SK-N-SH (cell line): Measurements from ENCODE around the gene MYCBPAP. TPM values are rescaled to one million over a fixed set of nuclear protein-coding genes. Genes with fewer than 3 reads are reported as not detected.

ENCODE experiments used
- CTCF ChIA-PET: fragments of 300-600, 350-600 bp; formaldehyde crosslinking; extraction: SDS; loops from one replicate; lab custom pipeline; 2021; lab: Yijun Ruan, JAX
- POLR2A ChIA-PET: fragments of 350-600 bp; sonication (Branson Sonifier 250); formaldehyde crosslinking; extraction: SDS; loops from one replicate; lab custom pipeline; 2020; ENCODE audit warnings: antibody characterized with exemption, inconsistent platforms; lab: Yijun Ruan, JAX
- DNase-seq: peaks from one replicate; pipeline ENCODE4 v3.0.0; 2012
- H2AFZ ChIP-seq: fragments of 200-600 bp; sonication (generic); 2 replicates; pipeline ENCODE4 v1.8.1; 2016; ENCODE audit warnings: antibody characterized with exemption, mild to moderate bottlenecking, low read depth
- H3F3A ChIP-seq: fragments of 200-600 bp; sonication (generic); replicated peaks from 2 replicates; pipeline ENCODE3; 2016; ENCODE audit warnings: antibody characterized with exemption, mild to moderate bottlenecking; ENCODE audit not compliant: insufficient read depth
- H3K27ac ChIP-seq, 2 experiments: fragments of 200-500 bp in 1 of 2; fragments of 200-600 bp in 1 of 2; sonication (Bioruptor generic) in 1 of 2; sonication (generic), shearing (Covaris generic) in 1 of 2; 2 replicates each; pipeline versions ENCODE4 v1.5.1 to v1.6.1; 2014 to 2016; ENCODE audit warnings: low read depth in 2 of 2, inconsistent platforms in 1 of 2, low read length in 1 of 2, mild to moderate bottlenecking in 1 of 2, mixed read lengths in 1 of 2
- H3K27me3 ChIP-seq: fragments of 200-600 bp; sonication (generic), shearing (Covaris generic); 2 replicates; pipeline ENCODE4 v1.6.1; 2016; ENCODE audit warnings: mixed run types; ENCODE audit not compliant: insufficient read depth
- H3K36me3 ChIP-seq, 2 experiments: fragments of 200-500 bp in 1 of 2; fragments of 200-600 bp in 1 of 2; sonication (Bioruptor generic) in 1 of 2; sonication (generic) in 1 of 2; replicated peaks in 1 of 2; 2 replicates each; pipeline versions ENCODE3 to v1.5.1; 2014 to 2016; ENCODE audit warnings: low read length in 1 of 2, mild to moderate bottlenecking in 1 of 2; ENCODE audit not compliant: insufficient read depth in 2 of 2, control insufficient read depth in 1 of 2
- H3K4me1 ChIP-seq, 2 experiments: fragments of 200-500 bp in 1 of 2; fragments of 200-600 bp in 1 of 2; sonication (Bioruptor generic) in 1 of 2; sonication (generic), shearing (Covaris generic) in 1 of 2; 2 replicates each; pipeline versions ENCODE4 v1.5.1 to v1.6.1; 2014 to 2016; ENCODE audit warnings: low read depth in 1 of 2, low read length in 1 of 2, mixed run types in 1 of 2; ENCODE audit not compliant: insufficient read depth in 2 of 2, control insufficient read depth in 1 of 2
- H3K4me2 ChIP-seq: fragments of 200-600 bp; sonication (generic), shearing (Covaris generic); 2 replicates; pipeline ENCODE4 v1.6.1; 2017; ENCODE audit warnings: mixed run types
- H3K4me3 ChIP-seq, 2 experiments: fragments of 200-500 bp in 1 of 2; fragments of 200-600 bp in 1 of 2; sonication (Bioruptor generic) in 1 of 2; sonication (generic), shearing (Covaris generic) in 1 of 2; 2 replicates each; pipeline versions ENCODE4 v1.5.1 to v1.8.1; 2014 to 2016; ENCODE audit warnings: low read depth in 2 of 2, inconsistent platforms in 1 of 2, low read length in 1 of 2, mild to moderate bottlenecking in 1 of 2, mixed read lengths in 1 of 2, moderate library complexity in 1 of 2
- H3K79me2 ChIP-seq: fragments of 200-600 bp; sonication (generic); 2 replicates; pipeline ENCODE4 v1.8.1; 2017; ENCODE audit warnings: mild to moderate bottlenecking; ENCODE audit not compliant: insufficient read depth
- H3K9ac ChIP-seq: fragments of 200-600 bp; sonication (generic); 2 replicates; pipeline ENCODE4 v1.6.1; 2017; ENCODE audit warnings: mixed run types
- H3K9me2 ChIP-seq: fragments of 200-600 bp; sonication (generic); 2 replicates; pipeline ENCODE4 v1.6.1; 2017; ENCODE audit warnings: mixed run types
- H3K9me3 ChIP-seq: fragments of 200-600 bp; sonication (generic); 2 replicates; pipeline ENCODE4 v1.6.1; 2017; ENCODE audit warnings: mixed run types, mild to moderate bottlenecking, moderate library complexity
- H4K20me1 ChIP-seq: fragments of 200-600 bp; sonication (generic); 2 replicates; pipeline ENCODE4 v1.6.1; 2017; ENCODE audit warnings: mild to moderate bottlenecking, mixed run types; ENCODE audit not compliant: insufficient read depth
- CHD2 ChIP-seq: fragments of 150-350 bp; IDR thresholded peaks from 2 replicates; pipeline ENCODE4 v1.6.1; 2018; ENCODE audit warnings: low read length; ENCODE audit not compliant: partially characterized antibody
- EP300 ChIP-seq, 2 experiments: IDR thresholded peaks; 2 replicates each; pipeline versions ENCODE4 v1.4.0 to v1.6.1; 2012; ENCODE audit warnings: borderline replicate concordance in 1 of 2, low read depth in 1 of 2, low read length in 1 of 2
- FOXM1 ChIP-seq: IDR thresholded peaks from 2 replicates; pipeline ENCODE4 v1.4.0; 2012; ENCODE audit warnings: low read depth, mild to moderate bottlenecking
- GABPA ChIP-seq: IDR thresholded peaks from 2 replicates; pipeline ENCODE4 v1.4.0; 2012; ENCODE audit warnings: low read depth, mild to moderate bottlenecking
- IRF3 ChIP-seq: fragments of 150-350 bp; IDR thresholded peaks from 2 replicates; pipeline ENCODE4 v1.6.1; 2016; ENCODE audit warnings: mild to moderate bottlenecking, low read depth, low read length
- JUND ChIP-seq: IDR thresholded peaks from 2 replicates; pipeline ENCODE4 v1.4.0; 2012
- MEF2A ChIP-seq: IDR thresholded peaks from 2 replicates; pipeline ENCODE4 v1.4.0; 2012; ENCODE audit warnings: low read depth, borderline replicate concordance
- MXI1 ChIP-seq: IDR thresholded peaks from 2 replicates; pipeline ENCODE4 v1.6.1; 2012; ENCODE audit warnings: mild to moderate bottlenecking, low read depth, low read length, improper control_type of control experiment
- POLR2AphosphoS5 ChIP-seq: IDR thresholded peaks from 2 replicates; pipeline ENCODE4 v1.6.1; 2012; ENCODE audit warnings: low read depth, low read length
- RXRA ChIP-seq: IDR thresholded peaks from 2 replicates; pipeline ENCODE4 v1.4.0; 2012; ENCODE audit warnings: low read depth, mild to moderate bottlenecking, borderline replicate concordance
- TAF1 ChIP-seq: IDR thresholded peaks from 2 replicates; pipeline ENCODE4 v1.6.1; 2012; ENCODE audit warnings: low read depth, mild to moderate bottlenecking, low read length, moderate library complexity, borderline replicate concordance
- TCF12 ChIP-seq: IDR thresholded peaks from 2 replicates; pipeline ENCODE4 v1.4.0; 2012
- TEAD4 ChIP-seq: IDR thresholded peaks from 2 replicates; pipeline ENCODE4 v1.4.0; 2012; ENCODE audit warnings: mild to moderate bottlenecking, borderline replicate concordance; ENCODE audit not compliant: insufficient read depth
- YY1 ChIP-seq: IDR thresholded peaks from 2 replicates; pipeline ENCODE4 v1.4.0; 2012; ENCODE audit warnings: low read depth, mild to moderate bottlenecking
- WGBS: methylation state at CpG from one replicate; pipeline ENCODE4 v1.1.6; 2017; ENCODE audit warnings: low lambda C conversion rate; 5-methylcytosine and 5-hydroxymethylcytosine counted together
- polyA plus RNA-seq, 3 experiments: library from polyadenylated mRNA; depleted of rRNA; stranded (reverse); fragments of >200 nt; gene quantifications; 2 replicates each; pipeline ENCODE4 v1.2.3, GENCODE V29; 2012
- TF ChIP-seq, protein P1 (sequence below): fragments of 200-600 bp; sonication (generic); IDR thresholded peaks from 2 replicates; pipeline ENCODE4 v1.6.1; 2017; ENCODE audit warnings: antibody characterized with exemption, mild to moderate bottlenecking, moderate library complexity
- TF ChIP-seq, protein P2 (sequence below): IDR thresholded peaks from 2 replicates; pipeline ENCODE4 v1.4.0; 2012; ENCODE audit warnings: low read depth, borderline replicate concordance

The MYCBPAP gene
- polyA plus RNA-seq, 1 of the 3 experiments (the other 2 are of a cell fraction): 2.4 TPM

GRCh38 chr17:50467114-50467854, 41.0 kb upstream of the MYCBPAP start:
- Histone ChIP-seq H3K27ac (no peak overlapping the region), H3K4me3 (no peak overlapping the region), H3K4me2 (no peak overlapping the region), H3K9me3 (no peaks in the 10 kb centered on the region), H2AFZ (no peak overlapping the region), H3K36me3 (peaks cover 0 to 2% of the 10 kb centered on the region in 2 experiments), H3K4me1 (peaks cover 0 to 17% of the 10 kb centered on the region in 2 experiments; a peak in 1 of 4 replicates), H3F3A (no peaks in the 10 kb centered on the region), H3K9ac (no peak overlapping the region), H3K9me2 (no peaks in the 10 kb centered on the region), H3K27me3 (no peaks in the 10 kb centered on the region), H3K79me2 (no peaks in the 10 kb centered on the region), H4K20me1 (no peaks in the 10 kb centered on the region; the same call in 1 of the 2 replicates)
- DNase-seq: no peak
- ChIA-PET POLR2A (no interaction called here), CTCF (interaction anchor here (1.1 to 5.2 kb wide), 8 partner anchors 8 to 84 kb away, joined by 3 to 53 read pairs (median 4); partner anchors contain the start of genes LRRC59 and RSAD1)
- WGBS: 85% methylated on average over 7 of the region's 7 CpGs
- no peak for TF ChIP-seq MXI1
- no peak for TF ChIP-seq FOXM1
- no peak for TF ChIP-seq JUND
- TF ChIP-seq CHD2: no peak
- no peak for TF ChIP-seq TAF1
- no peak for TF ChIP-seq IRF3
- TF ChIP-seq, protein P1, sequence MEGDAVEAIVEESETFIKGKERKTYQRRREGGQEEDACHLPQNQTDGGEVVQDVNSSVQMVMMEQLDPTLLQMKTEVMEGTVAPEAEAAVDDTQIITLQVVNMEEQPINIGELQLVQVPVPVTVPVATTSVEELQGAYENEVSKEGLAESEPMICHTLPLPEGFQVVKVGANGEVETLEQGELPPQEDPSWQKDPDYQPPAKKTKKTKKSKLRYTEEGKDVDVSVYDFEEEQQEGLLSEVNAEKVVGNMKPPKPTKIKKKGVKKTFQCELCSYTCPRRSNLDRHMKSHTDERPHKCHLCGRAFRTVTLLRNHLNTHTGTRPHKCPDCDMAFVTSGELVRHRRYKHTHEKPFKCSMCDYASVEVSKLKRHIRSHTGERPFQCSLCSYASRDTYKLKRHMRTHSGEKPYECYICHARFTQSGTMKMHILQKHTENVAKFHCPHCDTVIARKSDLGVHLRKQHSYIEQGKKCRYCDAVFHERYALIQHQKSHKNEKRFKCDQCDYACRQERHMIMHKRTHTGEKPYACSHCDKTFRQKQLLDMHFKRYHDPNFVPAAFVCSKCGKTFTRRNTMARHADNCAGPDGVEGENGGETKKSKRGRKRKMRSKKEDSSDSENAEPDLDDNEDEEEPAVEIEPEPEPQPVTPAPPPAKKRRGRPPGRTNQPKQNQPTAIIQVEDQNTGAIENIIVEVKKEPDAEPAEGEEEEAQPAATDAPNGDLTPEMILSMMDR: no peak
- no peak for TF ChIP-seq YY1
- TF ChIP-seq POLR2AphosphoS5: no peak
- TF ChIP-seq TCF12: no peak
- TF ChIP-seq RXRA: no peak

DNA sequence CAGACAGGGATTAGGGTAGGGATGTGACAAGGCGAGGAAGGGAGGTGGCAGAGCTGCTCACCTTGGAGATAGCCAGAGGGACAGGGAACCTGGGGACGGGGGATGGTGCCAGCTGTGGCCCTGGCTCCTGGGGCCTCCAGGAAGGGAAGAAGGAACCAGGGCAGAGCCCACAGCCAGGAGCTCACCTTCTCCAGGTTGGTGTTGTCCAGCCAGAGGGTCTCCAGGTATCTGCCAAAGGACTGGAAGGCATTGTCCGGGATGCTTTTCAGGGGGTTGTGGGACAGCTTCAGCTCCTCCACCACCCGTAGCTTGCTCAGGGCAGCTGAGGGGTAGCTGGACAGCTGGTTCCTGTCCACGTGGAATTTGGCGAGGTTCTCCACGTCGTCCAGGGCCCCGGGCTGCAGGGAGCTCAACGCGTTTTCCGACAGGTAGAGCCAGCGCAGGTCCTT, 40.4 kb upstream of the MYCBPAP start:
- Histone ChIP-seq H3K9ac (no peak overlapping the region), H3K79me2 (no peaks in the 10 kb centered on the region), H3K27ac (no peak overlapping the region), H2AFZ (no peak overlapping the region), H4K20me1 (no peaks in the 10 kb centered on the region; the same call in 1 of the 2 replicates), H3K27me3 (no peaks in the 10 kb centered on the region), H3K4me1 (peaks cover 0 to 17% of the 10 kb centered on the region in 2 experiments; a peak in 1 of 4 replicates), H3K4me2 (no peak overlapping the region), H3K9me2 (no peaks in the 10 kb centered on the region), H3F3A (no peaks in the 10 kb centered on the region), H3K9me3 (no peaks in the 10 kb centered on the region), H3K4me3 (no peak overlapping the region), H3K36me3 (no peaks in the 10 kb centered on the region)
- 74% methylated on average over 12 of the region's 13 CpGs for WGBS
- ChIA-PET CTCF (interaction anchor here (1.2 to 5.2 kb wide), 11 partner anchors 10 to 374 kb away, joined by 3 to 53 read pairs (median 5); partner anchors contain the start of genes LRRC59 and RSAD1), POLR2A (no interaction called here)
- DNase-seq: no peak
- no peak for TF ChIP-seq MEF2A
- TF ChIP-seq GABPA: no peak
- no peak for TF ChIP-seq YY1
- TF ChIP-seq, protein P2, sequence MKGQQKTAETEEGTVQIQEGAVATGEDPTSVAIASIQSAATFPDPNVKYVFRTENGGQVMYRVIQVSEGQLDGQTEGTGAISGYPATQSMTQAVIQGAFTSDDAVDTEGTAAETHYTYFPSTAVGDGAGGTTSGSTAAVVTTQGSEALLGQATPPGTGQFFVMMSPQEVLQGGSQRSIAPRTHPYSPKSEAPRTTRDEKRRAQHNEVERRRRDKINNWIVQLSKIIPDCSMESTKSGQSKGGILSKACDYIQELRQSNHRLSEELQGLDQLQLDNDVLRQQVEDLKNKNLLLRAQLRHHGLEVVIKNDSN: no peak
- TF ChIP-seq RXRA: no peak
- no peak for TF ChIP-seq EP300 (IDR thresholded peaks at IDR 0.05; ENCODE audit: borderline replicate concordance in 1 of 2, low read depth in 1 of 2, low read length in 1 of 2)
- no peak for TF ChIP-seq JUND
- TF ChIP-seq, protein P1: no peak
- no peak for TF ChIP-seq TEAD4
